Breast epithelium (tissue), 4 donors: Measurements from ENCODE around the gene CDK11B. TPM values are rescaled to one million over a fixed set of nuclear protein-coding genes. Genes with fewer than 3 reads are reported as not detected.
A peak's percentile ranks its signal among the peaks of the same experiment; 100 is the strongest.
"Not testable (repeated sequence)": the region's sequence is repeated elsewhere in the genome, so short reads cannot be mapped to it uniquely, and the experiment has no call there.

Source experiments
- DNase-seq, 2 donors: peaks; one replicate each; pipeline ENCODE4 v3.0.0-alpha.2; 2019; ENCODE audit warnings: low spot score in 2 of 2
- H3K27ac ChIP-seq, 2 donors: fragments of 200-600 bp; sonication (generic) in 1 of 2; one replicate each; pipeline ENCODE4 v1.5.1; 2016 to 2019; ENCODE audit warnings: mild to moderate bottlenecking in 1 of 2
- H3K27me3 ChIP-seq, 2 donors: fragments of 200-600 bp; sonication (generic) in 1 of 2; one replicate each; pipeline versions ENCODE4 v1.5.1 to v1.6.0; 2017 to 2019; ENCODE audit warnings: control low read depth in 1 of 2, mild to moderate bottlenecking in 1 of 2
- H3K36me3 ChIP-seq: fragments of 200-600 bp; one replicate; pipeline ENCODE4 v1.5.1; 2019
- H3K4me1 ChIP-seq, 2 donors: fragments of 200-600 bp; sonication (generic); one replicate each; pipeline ENCODE4 v1.5.1; 2016 to 2019; ENCODE audit warnings: control low read depth in 1 of 2
- H3K4me3 ChIP-seq, 3 donors: fragments of 200-600 bp; sonication (generic); 1 replicate in 2 of 3; 2 replicates in 1 of 3; pipeline ENCODE4 v1.5.1; 2016 to 2019; ENCODE audit warnings: mild to moderate bottlenecking in 3 of 3, moderate library complexity in 2 of 3
- H3K9me3 ChIP-seq, 2 donors: fragments of 200-600 bp; sonication (generic) in 1 of 2; one replicate each; pipeline ENCODE4 v1.5.1; 2016 to 2019; ENCODE audit warnings: control low read depth in 1 of 2
- POLR2A ChIP-seq: fragments of 450-650 bp; IDR thresholded peaks from one replicate; pipeline ENCODE4 v1.6.1; 2016; ENCODE audit warnings: antibody characterized with exemption, mild to moderate bottlenecking, moderate library complexity
- POLR2AphosphoS5 ChIP-seq, 3 donors: sonication (generic); formaldehyde crosslinking; IDR thresholded peaks; one replicate each; pipeline ENCODE4 v1.6.1; 2017; ENCODE audit warnings: antibody characterized with exemption in 3 of 3
- intact Hi-C: fragments of 100-400 bp; cut with DNase I; formaldehyde crosslinking; loops from one replicate; pipeline ENCODE4 v1.15.1; 2023; ENCODE audit warnings: low total_unique reads
- total RNA-seq, 3 donors: library from RNA; depleted of rRNA; stranded (reverse); fragments of >200 nt; gene quantifications; one replicate each; pipeline ENCODE4 v1.1.0, GENCODE V29; 2016
- TF ChIP-seq, protein P1 (sequence below), 3 donors: fragments of 450-650 bp; IDR thresholded peaks; one replicate each; pipeline ENCODE4 v1.5.1; 2016 to 2017; ENCODE audit warnings: antibody characterized with exemption in 3 of 3, mild to moderate bottlenecking in 3 of 3, moderate library complexity in 3 of 3

CDK11B gene
- total RNA-seq: 10 to 100 TPM; 17.4 to 30.3 (median 26.2) TPM

DNA sequence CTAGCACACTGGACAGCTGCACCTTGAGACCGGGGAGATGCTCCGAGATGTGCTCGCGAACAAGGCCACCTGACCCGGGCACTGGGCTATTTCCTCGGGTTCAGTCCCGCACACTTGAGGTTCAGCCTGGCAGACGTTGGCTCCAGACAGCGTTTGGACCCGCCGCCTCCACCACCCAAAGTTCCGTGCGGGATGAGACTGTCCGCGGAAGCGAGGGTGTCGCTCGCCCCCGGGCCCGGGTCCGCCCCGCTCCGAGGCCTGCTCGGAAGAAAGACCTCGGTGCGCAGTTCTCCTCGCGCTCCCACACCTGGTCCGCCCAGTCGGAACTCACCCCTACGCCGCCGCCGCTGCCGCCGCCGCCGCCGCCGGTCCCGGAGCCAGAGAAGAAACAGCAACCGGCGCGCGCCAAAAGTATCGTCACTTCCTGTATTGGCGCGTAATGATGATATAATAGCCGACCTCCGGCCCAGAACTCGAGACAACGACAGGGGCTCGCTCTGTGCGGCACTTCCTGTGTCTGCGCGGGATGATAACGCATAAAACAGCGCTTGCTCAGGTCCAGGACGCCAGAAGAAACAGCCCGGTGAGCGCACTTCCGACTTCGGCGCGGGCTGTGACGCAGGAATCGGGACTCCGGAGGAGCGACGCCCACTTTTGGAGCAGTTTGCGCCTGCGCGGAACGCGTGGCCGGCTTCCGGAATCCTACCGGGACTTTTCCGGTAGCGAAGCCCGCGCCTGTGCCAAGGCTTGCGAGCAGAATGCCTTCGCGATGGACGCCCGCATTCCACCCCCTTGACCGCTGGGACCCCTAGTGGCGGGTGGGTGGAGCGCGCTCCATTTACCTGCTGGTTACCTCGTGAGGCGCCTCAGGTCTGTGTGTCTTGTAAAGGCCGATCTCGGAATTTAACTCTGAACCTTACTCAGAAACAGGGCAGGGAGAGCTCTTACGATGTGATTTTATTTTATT, at the start of gene CDK11B:
TSS of gene CDK11B (minus strand) at position 422 of the 967 bp plus-strand sequence. CDS start 1,519 bp downstream, outside the sequence.
- H3K9me3 ChIP-seq, H3K27me3 ChIP-seq, intact Hi-C loops, H3K4me1 ChIP-seq, H3K36me3 ChIP-seq: not testable (repeated sequence)
- TF ChIP-seq POLR2A (peak; percentile 38), POLR2AphosphoS5 (IDR thresholded peaks at IDR 0.05) (peak; percentile 83 to 94 (median 93))
- TF ChIP-seq, protein P1, sequence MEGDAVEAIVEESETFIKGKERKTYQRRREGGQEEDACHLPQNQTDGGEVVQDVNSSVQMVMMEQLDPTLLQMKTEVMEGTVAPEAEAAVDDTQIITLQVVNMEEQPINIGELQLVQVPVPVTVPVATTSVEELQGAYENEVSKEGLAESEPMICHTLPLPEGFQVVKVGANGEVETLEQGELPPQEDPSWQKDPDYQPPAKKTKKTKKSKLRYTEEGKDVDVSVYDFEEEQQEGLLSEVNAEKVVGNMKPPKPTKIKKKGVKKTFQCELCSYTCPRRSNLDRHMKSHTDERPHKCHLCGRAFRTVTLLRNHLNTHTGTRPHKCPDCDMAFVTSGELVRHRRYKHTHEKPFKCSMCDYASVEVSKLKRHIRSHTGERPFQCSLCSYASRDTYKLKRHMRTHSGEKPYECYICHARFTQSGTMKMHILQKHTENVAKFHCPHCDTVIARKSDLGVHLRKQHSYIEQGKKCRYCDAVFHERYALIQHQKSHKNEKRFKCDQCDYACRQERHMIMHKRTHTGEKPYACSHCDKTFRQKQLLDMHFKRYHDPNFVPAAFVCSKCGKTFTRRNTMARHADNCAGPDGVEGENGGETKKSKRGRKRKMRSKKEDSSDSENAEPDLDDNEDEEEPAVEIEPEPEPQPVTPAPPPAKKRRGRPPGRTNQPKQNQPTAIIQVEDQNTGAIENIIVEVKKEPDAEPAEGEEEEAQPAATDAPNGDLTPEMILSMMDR (IDR thresholded peaks at IDR 0.05): peak in 2 of 3 donors; percentile 14 to 47
- H3K4me3 ChIP-seq: peak within 1 kb of the TSS; percentile 66 to 70 (median 68)
- DNase-seq: peak; percentile 93 to 99
- peak within 1 kb of the TSS; percentile 96 to 97 for H3K27ac ChIP-seq

DNA sequence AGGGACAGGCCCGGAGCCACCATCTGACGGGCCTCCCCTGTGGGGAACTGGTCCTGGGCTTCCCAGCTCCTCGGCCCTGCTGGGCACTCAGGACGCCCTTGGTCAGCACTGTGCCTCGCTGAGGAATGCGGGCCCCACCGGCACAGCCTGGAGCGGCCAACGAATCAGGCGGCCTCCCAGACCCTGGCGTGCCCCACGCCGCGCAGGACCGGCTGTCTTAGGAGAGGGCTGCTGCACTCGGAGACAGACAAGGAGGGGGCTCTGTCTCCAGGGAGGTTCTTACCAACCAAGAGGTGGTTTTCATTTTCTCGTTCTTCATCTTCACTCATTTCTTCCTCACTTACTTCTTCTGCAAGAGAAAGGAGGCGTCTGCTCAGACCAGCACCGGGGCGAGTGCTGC, 49.1 kb upstream of the CDK11B start:
- intact Hi-C loops, DNase-seq, H3K4me3 ChIP-seq, H3K27ac ChIP-seq, H3K36me3 ChIP-seq, H3K9me3 ChIP-seq, H3K27me3 ChIP-seq, H3K4me1 ChIP-seq: not testable (repeated sequence)

DNA sequence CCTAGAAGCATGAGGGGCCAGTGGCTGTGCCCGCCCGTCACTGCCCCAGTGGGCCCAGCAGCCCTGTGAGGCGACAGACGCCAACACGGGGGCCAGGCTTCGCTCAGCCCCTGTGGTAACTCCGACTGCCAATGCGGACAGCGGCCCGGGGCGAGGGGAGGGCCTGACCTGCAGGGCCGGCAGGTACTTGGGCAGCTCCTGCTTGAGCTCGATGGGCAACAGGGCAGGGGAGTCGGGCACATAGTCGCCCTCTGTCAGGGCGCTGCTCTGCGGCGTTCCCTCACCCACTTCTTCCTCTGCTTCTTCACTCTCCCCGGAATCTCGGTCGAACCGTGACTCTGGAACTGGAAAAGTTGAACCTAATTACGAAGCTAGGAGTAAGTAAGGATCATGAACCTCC, 48.4 kb upstream of the CDK11B start:
- DNase-seq, H3K9me3 ChIP-seq, H3K4me3 ChIP-seq, intact Hi-C loops, H3K27me3 ChIP-seq, H3K36me3 ChIP-seq, H3K4me1 ChIP-seq, H3K27ac ChIP-seq: not testable (repeated sequence)

DNA sequence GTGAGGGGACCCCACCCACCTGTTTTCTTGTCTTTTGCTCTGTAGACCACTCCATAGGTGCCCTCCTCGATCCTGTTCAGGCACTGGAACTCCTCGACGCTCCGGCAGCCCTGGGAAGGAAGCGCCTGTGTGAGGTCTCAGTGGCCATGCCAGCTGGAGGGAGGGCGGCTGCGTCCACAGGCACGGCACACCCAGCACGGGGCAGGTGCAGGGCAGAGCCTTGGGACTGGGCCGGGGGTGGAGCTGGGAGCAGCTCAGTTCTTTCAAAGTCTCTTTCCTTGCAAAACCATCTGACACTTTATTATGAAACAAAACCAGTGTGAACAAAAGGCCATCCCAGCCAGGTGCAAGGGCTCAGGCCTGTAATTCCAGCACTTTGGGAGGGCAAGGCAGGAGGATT, 46.8 kb upstream of the CDK11B start:
- H3K4me3 ChIP-seq, intact Hi-C loops, H3K4me1 ChIP-seq, H3K27me3 ChIP-seq, H3K27ac ChIP-seq, H3K36me3 ChIP-seq, H3K9me3 ChIP-seq, DNase-seq: not testable (repeated sequence)

DNA sequence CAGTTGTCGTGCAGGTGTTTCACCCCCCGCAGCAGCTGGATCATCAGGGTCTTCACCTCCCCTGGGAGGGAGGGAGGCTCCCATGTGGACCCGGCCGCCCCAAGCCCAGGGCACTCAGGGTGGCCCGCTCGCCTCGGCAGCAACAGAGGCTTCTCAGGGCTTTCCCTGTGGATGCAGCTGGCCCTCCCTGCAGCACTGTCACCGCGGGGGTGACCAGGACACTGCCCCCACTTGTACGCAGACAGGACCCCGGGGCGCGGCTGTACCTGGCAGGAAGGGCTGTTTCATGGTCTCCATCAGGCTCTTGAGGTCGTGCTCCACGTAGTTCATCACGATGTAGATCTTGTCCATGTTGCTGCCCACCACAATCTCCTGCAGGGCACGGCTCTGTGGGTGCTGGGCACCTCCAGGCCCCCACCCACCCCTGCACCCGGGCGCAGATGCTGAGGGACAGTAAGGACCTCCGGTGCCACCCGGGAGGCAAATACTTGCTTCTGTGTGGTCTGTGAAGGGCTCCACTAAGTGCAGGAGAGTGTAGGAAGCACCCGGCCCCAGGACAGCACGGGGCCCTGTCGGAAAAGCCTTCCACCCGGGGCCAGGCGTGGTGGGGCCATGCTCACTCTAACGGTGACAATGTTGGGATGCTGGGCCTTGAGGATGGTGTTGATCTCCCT, 45.6 kb upstream of the CDK11B start:
- H3K36me3 ChIP-seq, H3K4me3 ChIP-seq, intact Hi-C loops, H3K4me1 ChIP-seq, H3K27ac ChIP-seq, H3K9me3 ChIP-seq, H3K27me3 ChIP-seq, DNase-seq: not testable (repeated sequence)

DNA sequence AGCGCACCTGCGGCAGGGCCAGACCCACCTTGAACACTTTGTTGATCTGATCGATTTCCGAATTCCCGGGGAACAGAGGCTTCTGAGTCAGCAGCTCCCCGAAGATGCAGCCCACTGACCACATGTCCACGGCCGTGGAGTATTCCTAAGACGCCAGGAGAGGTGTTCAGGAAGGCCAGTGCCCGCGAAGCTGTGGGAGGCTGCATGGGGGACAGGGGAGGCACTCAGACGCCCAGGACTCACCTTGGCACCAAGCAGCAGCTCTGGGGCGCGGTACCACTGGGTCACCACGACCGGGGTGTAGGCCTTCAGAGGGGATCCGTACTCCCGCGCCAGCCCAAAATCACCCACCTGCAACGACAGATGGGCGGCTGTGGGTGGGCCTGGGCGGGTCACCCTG, 45.0 kb upstream of the CDK11B start:
- Histone ChIP-seq H3K9me3 (no peaks in the 10 kb centered on the region), H3K36me3 (no peaks in the 10 kb centered on the region), H3K27me3 (no peaks in the 10 kb centered on the region), H3K27ac (no peak overlapping the region), H3K4me3 (no peak overlapping the region), H3K4me1 (no peaks in the 10 kb centered on the region)
- intact Hi-C loops: no loop called here
- TF ChIP-seq POLR2AphosphoS5 (IDR thresholded peaks at IDR 0.05) (no peak), POLR2A (no peak)
- TF ChIP-seq, protein P1 (IDR thresholded peaks at IDR 0.05): no peak
- no peak for DNase-seq

DNA sequence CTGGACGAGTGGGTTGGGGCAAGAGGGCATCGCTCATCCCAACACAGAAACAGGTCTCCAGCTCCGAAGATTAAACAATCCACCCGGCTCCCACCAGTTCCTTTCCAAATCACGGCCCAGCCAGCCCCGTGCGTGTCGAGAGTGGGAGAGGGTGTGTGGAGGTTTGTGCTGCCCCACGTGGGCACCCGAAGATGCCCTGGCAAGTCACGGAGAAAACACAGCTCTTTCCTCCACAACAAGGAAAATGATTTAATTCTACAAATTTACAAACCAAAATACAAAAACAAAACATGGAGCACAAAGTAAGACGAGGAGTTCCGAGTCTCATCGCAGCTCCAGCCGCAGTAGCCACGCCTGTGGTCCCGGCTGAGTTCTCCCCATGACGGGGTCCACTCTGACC, 43.7 kb upstream of the CDK11B start:
- H3K27me3 ChIP-seq, intact Hi-C loops, H3K4me1 ChIP-seq, H3K27ac ChIP-seq, H3K36me3 ChIP-seq, H3K9me3 ChIP-seq, DNase-seq, H3K4me3 ChIP-seq: not testable (repeated sequence)

DNA sequence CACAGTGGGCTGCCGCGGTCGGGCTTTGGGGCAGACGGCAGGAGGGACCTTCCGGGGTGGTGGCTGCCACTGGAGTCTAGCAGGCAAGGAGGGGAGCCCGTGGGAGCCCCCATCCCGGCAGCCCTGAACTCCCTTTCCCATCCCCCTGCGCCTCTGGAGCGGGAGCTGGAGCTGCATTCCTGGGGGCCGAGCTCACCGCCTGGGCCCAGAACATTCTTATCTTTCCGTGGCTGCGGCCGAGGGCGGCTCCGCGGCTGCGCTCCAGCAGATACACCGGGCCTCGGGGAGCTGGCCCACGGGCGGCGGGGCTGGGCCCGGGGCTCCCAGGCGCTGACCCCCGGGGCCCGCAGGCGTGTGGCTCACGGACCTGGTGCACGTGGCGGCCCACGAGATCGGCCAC, 41.8 kb upstream of the CDK11B start:
- DNase-seq, H3K27ac ChIP-seq, H3K9me3 ChIP-seq, intact Hi-C loops, H3K36me3 ChIP-seq, H3K4me1 ChIP-seq, H3K27me3 ChIP-seq, H3K4me3 ChIP-seq: not testable (repeated sequence)

DNA sequence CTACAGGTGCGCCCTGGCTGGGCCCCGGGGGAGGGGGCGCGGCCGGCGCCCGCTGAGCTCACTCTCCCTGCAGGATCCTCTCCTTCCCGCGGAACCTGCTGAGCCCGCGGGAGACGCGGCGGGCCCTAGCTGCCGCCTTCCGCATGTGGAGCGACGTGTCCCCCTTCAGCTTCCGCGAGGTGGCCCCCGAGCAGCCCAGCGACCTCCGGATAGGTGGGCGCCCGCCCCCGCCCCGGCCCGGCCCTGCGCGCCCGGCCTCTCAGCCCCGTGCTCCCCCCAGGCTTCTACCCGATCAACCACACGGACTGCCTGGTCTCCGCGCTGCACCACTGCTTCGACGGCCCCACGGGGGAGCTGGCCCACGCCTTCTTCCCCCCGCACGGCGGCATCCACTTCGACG, 41.3 kb upstream of the CDK11B start:
- H3K9me3 ChIP-seq, intact Hi-C loops, H3K4me3 ChIP-seq, DNase-seq, H3K27me3 ChIP-seq, H3K36me3 ChIP-seq, H3K4me1 ChIP-seq, H3K27ac ChIP-seq: not testable (repeated sequence)

DNA sequence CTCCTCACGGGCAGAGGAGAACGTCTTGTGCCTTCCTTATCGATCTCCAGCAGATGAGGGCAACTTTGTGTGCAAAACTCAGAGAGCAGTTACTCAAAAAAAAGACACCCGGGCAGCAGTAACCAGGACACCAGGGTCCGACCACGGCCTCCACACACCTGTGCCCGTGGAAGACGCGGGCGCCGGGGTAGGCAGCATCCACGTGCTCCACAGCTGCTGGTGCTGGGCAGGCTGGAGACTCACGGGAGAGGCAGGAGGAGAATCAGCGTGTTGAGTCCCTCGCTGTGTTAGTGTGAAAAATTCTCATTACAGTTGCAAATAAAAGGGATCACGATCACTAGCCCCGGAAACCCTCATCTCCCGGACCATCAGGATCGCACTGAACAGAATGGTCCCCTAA, 40.3 kb upstream of the CDK11B start:
- DNase-seq, H3K4me3 ChIP-seq, H3K4me1 ChIP-seq, H3K27me3 ChIP-seq, H3K27ac ChIP-seq, intact Hi-C loops, H3K36me3 ChIP-seq, H3K9me3 ChIP-seq: not testable (repeated sequence)
